ENCODE data around the gene CMBL.
"Not testable (repeated sequence)": the region's sequence is repeated elsewhere in the genome, so short reads cannot be mapped to it uniquely, and the experiment has no call there.

Gene CMBL

GRCh38 chr5:10286862-10287227 lies 20.9 kb downstream of the CMBL start:
- no peak for DNase-seq (ENCODE audit: insufficient read length, low spot score)

GRCh38 chr5:10286162-10286861 lies 21.4 kb downstream of the CMBL start:
- DNase-seq (ENCODE audit: insufficient read length, low spot score) (no peak), FAIRE-seq (no peak)

More at GRCh38 chr5:10286862-10287227, 20.9 kb downstream of the CMBL start:
- no peak for FAIRE-seq

DNA sequence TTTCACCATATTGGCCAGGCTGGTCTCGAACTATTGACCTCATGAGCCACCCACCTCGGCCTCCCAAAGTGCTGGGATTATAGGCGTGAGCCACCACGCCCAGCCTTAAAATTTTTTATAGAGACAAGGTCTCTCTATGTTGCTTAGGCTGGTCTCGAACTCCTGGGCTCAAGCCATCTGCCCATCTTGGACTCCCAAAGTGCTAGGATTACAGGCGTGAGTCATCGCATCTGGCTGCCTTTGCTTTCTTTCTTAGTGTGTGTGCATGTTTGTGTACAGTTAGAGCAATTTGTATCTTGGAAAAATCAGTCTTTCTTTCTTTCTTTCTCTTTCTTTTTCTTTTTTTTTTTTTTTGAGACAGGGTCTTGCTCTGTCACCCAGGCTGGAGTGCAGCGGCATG lies 22.3 kb downstream of the CMBL start:
- FAIRE-seq; DNase-seq (ENCODE audit: insufficient read length, low spot score): not testable (repeated sequence)

- peak; percentile 82 for FAIRE-seq
- DNase-seq (ENCODE audit: insufficient read length, low spot score) = peak; percentile 73
Observed at GRCh38 chr5:10283927-10284635, 23.6 kb downstream of the CMBL start.

- no peak for FAIRE-seq
- DNase-seq (ENCODE audit: insufficient read length, low spot score) = no peak
Observed at GRCh38 chr5:10279925-10280720, 27.6 kb downstream of the CMBL start.

- DNase-seq (ENCODE audit: insufficient read length, low spot score) (no peak), FAIRE-seq (no peak)
Observed at GRCh38 chr5:10279328-10279727, 28.4 kb downstream of the CMBL start.

GRCh38 chr5:10278658-10279279 lies 28.9 kb downstream of the CMBL start:
- FAIRE-seq = no peak
- DNase-seq (ENCODE audit: insufficient read length, low spot score) = no peak

GRCh38 chr5:10277773-10278630 lies 29.7 kb downstream of the CMBL start:
- FAIRE-seq (no peak), DNase-seq (ENCODE audit: insufficient read length, low spot score) (no peak)

DNA sequence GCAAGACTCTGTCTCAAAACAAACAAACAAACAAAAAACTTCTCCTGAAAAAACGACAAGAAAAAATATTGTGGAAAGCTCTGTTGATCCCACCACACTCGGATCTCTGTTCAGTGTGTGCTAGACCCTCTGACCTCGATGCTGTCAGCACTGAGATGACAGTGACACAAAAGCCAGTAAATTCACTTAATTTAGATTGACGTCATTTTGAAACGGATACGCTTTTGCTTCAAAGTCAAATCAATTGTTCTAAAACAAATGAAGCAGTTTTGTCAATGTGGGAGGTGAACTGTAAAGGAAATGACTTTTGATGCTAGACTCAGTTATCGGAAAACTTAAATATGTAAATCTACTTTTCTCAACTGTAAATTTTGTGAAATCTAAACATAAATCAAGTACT lies 31.0 kb downstream of the CMBL start:
- DNase-seq (ENCODE audit: insufficient read length, low spot score) (no peak), FAIRE-seq (no peak)

GRCh38 chr5:10275991-10276390 lies 31.7 kb downstream of the CMBL start:
- no peak for FAIRE-seq

GRCh38 chr5:10275460-10275859 lies 32.2 kb downstream of the CMBL start:
- DNase-seq (ENCODE audit: insufficient read length, low spot score) (no peak), FAIRE-seq (no peak)

More at GRCh38 chr5:10275991-10276390, 31.7 kb downstream of the CMBL start:
- no peak for DNase-seq (ENCODE audit: insufficient read length, low spot score)

DNA sequence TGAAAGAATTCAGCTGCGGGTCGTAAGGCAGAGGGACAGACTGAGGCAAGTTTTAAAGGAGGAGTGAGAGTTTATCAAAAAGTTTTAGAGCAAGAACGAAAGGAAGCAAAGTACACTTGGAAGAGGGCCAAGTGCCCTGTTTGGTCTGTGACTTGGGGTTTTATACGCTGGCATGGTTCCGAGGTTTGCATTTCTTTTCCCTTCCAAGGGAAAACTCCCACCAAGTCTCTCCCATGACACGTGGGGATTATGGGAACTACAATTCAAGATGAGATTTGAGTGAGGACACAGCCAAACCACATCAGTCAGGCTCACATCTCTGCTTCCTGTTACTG lies 34.9 kb downstream of the CMBL start:
- DNase-seq (ENCODE audit: insufficient read length, low spot score); FAIRE-seq: not testable (repeated sequence)

- DNase-seq (ENCODE audit: insufficient read length, low spot score) (no peak), FAIRE-seq (no peak)
Observed at GRCh38 chr5:10272053-10272874, 35.4 kb downstream of the CMBL start.

DNA sequence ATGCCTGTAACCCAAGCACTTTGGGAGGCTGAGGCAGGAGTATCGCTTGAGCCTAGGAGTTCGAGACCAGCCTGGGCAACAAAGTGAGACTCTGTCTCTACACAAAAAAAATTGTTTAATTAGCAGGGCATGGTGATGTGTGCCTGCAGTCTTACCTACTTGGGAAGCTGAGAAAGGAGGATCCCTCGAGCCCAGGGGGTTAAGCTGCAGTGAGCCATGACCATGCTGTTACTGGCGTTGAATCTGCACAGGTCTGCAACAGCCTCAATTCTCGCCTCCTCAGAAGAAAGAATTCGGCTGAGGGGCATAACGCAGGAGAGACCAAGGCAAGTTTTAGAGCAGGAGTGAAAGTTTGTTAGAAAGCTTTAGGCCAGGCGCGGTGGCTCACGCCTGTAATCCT lies 39.6 kb downstream of the CMBL start:
- no peak for FAIRE-seq
- no peak for DNase-seq (ENCODE audit: insufficient read length, low spot score)

- FAIRE-seq (no peak), DNase-seq (ENCODE audit: insufficient read length, low spot score) (no peak)
Observed at GRCh38 chr5:10266839-10267238, 40.9 kb downstream of the CMBL start.

DNA sequence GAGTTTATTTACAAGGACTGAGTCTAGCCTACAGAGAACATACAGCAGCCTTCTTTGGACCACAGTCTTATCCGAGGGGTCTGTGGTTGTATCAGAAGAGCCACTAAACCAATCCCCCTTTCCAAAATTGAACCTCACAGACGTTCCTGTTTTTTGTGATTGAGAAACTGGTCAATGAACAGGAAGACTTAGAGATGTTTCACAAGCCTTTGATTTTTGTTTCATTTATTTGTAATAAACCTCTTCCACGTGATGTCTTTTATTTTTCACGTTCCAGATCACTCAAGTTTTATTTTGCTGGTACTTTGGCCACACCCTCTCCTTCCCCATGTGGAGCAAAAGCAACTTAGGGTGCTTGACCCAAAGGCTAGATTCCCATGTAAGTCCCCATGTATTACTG lies 41.6 kb downstream of the CMBL start:
- FAIRE-seq (no peak), DNase-seq (ENCODE audit: insufficient read length, low spot score) (no peak)

GRCh38 chr5:10265245-10266109 lies 42.2 kb downstream of the CMBL start:
- no peak for FAIRE-seq
- no peak for DNase-seq (ENCODE audit: insufficient read length, low spot score)

DNA sequence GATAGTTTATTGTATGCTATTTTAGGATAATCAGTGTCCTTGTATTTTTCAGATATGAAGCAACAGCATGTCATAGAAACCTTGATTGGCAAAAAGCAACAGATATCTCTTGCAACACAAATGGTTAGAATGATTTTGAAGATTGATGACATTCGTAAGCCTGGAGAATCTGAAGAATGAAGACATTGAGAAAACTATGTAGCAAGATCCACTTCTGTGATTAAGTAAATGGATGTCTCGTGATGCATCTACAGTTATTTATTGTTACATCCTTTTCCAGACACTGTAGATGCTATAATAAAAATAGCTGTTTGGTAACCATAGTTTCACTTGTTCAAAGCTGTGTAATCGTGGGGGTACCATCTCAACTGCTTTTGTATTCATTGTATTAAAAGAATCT lies 43.1 kb downstream of the CMBL start:
- no peak for DNase-seq (ENCODE audit: insufficient read length, low spot score)
- FAIRE-seq = no peak
